BJ (cell line): Measurements from ENCODE around the gene SBF1. TPM values are rescaled to one million over a fixed set of nuclear protein-coding genes. Genes with fewer than 3 reads are reported as not detected.

Experiments used
- CTCF ChIA-PET: fragments of 350-600 bp; formaldehyde crosslinking; extraction: SDS; loops from one replicate; lab custom pipeline; 2021; ENCODE audit warnings: antibody characterized with exemption, inconsistent platforms; lab: Yijun Ruan, JAX
- POLR2A ChIA-PET: fragments of 300-600 bp; sonication (Branson Sonifier 250); formaldehyde crosslinking; extraction: SDS; loops from one replicate; lab custom pipeline; 2021; ENCODE audit warnings: antibody characterized with exemption; lab: Charles Lee
- DNase-seq: peaks from one replicate; pipeline ENCODE4 v3.0.0-alpha.2; 2011; ENCODE audit warnings: low read depth
- H3K27me3 ChIP-seq: 2 replicates; pipeline ENCODE4 v1.6.0; 2011; ENCODE audit warnings: low read length; ENCODE audit not compliant: control insufficient read depth, insufficient read depth
- H3K36me3 ChIP-seq: 2 replicates; pipeline ENCODE4 v1.5.1; 2011; ENCODE audit warnings: low read length; ENCODE audit not compliant: control insufficient read depth, insufficient read depth
- H3K4me3 ChIP-seq: 2 replicates; pipeline ENCODE4 v1.5.1; 2011; ENCODE audit warnings: low read depth, mild to moderate bottlenecking, control low read depth, low read length
- polyA plus RNA-seq: library from polyadenylated mRNA; depleted of rRNA; stranded (reverse); fragments of >200 nt; gene quantifications from 2 replicates; pipeline ENCODE4 v1.2.3, GENCODE V29; 2011
- TF ChIP-seq, protein P1 (sequence below): IDR thresholded peaks from 2 replicates; pipeline ENCODE4 v1.5.1; 2011; ENCODE audit warnings: low read depth, mild to moderate bottlenecking, control low read depth, inconsistent platforms, low read length, moderate library complexity; ENCODE audit not compliant: insufficient read depth

SBF1 gene
- polyA plus RNA-seq, 1 experiment = 34.7 TPM

DNA sequence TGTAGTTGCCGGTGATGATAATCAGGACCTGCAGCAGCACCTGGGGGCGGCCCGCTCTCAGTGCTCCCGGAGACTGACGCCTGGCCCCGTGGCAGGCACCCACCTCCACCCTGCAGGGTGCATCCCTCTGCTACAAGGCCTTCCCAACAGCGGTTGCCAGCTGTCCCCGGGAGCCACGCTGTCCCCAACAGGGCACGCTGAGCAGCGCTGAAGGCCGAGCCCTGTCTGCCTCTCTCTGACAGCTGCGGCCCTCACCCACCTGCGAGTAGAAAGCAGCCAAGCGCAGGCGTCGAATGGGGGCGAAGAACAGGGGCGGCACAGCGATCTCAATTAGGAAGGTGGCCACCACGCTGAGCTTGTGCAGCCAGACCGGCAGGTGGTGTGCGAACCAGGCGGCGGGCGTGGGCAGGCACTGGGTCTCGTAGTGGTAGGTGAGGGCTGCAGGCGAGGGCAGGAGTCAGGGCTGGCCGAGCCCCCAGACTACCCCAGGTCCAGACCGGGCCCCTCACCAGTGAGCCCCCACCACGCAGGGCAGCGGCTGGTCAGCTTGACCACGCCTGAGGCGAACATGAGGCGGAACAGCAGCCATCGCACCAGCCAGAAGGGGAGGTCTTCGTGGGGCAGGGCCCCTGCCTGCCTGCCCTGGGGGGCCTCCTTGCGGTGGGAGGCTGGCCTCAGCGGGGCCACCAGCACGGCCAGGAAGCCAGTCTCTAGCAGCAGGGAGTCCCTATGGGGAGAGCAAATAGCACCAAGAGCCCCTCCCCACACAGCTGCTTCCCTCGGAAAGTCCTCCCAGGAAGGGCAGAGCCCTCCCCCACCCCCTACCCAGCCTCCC lies 31.2 kb upstream of the SBF1 start:
- ChIA-PET POLR2A (no interaction called here), CTCF (interaction anchor here (3.1 kb wide), 1 partner anchor 9 kb away, joined by 13 read pairs; no protein-coding TSS in a partner anchor)
- Histone ChIP-seq H3K36me3 (peaks cover 27% of the 10 kb centered on the region), H3K27me3 (no peaks in the 10 kb centered on the region), H3K4me3 (peak overlapping the region; percentile 99)
- TF ChIP-seq, protein P1, sequence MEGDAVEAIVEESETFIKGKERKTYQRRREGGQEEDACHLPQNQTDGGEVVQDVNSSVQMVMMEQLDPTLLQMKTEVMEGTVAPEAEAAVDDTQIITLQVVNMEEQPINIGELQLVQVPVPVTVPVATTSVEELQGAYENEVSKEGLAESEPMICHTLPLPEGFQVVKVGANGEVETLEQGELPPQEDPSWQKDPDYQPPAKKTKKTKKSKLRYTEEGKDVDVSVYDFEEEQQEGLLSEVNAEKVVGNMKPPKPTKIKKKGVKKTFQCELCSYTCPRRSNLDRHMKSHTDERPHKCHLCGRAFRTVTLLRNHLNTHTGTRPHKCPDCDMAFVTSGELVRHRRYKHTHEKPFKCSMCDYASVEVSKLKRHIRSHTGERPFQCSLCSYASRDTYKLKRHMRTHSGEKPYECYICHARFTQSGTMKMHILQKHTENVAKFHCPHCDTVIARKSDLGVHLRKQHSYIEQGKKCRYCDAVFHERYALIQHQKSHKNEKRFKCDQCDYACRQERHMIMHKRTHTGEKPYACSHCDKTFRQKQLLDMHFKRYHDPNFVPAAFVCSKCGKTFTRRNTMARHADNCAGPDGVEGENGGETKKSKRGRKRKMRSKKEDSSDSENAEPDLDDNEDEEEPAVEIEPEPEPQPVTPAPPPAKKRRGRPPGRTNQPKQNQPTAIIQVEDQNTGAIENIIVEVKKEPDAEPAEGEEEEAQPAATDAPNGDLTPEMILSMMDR = no peak
- DNase-seq = no peak

DNA sequence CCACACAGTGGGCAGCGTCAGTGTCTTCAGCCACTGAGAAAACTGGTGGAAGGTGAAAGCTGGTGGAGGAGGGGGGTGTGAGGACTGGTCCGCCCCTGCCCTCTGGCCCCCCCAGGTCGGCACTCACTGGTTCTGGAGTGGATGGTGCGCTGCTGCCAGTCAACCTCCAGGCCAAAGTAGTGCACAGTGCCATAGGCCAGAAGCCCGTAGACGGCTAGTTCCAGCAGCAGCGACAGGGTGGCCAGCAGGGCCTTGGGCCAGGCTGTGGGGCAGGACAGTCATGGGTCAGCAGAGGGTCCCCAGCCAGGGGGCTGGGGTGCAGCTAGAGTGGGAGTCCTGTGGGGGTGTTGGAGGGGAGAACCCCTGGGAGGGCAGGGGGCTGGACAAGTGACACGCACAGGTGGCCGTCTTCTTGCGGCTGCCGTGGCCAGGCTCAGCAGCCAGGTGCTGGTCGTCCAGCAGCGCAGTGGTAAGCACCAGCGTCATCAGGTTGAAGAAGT lies 30.5 kb upstream of the SBF1 start:
- CTCF ChIA-PET = interaction anchor here (3.1 kb wide), 1 partner anchor 8 kb away, joined by 13 read pairs; no protein-coding TSS in a partner anchor
- TF ChIP-seq, protein P1 = no peak
- DNase-seq = no peak
- POLR2A ChIA-PET = no interaction called here
- Histone ChIP-seq H3K36me3 (peaks cover 27% of the 10 kb centered on the region), H3K4me3 (no peak overlapping the region), H3K27me3 (no peaks in the 10 kb centered on the region)

DNA sequence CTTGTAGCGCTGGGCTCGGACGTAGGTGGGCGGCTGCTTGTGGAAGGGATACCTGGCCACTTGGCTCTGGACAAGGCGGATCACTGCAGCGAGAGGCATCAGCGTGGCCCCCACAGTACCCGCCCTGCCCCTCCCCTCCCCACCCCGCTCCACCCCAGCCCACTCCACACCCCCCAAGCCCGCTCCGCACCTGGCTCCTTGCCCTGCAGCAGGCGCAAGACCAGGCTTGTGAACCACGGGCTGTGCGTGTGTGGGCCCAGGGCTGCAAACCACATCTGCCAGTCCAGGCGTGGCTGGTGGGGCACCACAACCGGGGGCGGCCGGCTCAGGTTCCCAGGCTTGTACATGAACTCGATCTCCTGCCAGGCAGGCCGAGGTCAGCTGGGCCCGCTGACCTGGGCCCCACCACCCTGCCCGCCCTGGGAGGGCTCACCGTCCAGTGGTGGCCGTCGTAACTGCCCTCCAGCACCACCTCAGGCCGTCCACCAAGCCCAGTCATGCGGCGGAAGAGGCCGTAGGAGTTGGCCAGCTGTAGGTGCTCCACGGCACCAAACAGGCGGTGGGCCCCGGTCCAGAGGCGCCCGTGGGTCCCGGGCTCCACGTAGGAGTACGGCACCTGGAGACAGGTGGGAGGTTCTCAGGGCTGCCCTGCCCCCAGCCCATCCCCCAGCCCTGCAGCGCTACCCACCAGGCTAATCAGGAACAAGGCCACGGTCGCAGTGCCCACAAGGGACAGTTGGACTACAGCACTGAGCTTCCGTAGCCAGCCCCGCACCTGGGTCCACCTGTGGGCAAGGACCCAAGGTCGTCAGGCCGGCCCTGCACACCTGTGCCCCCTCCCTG lies 29.8 kb upstream of the SBF1 start:
- Histone ChIP-seq H3K36me3 (peaks cover 27% of the 10 kb centered on the region), H3K27me3 (no peaks in the 10 kb centered on the region), H3K4me3 (no peak overlapping the region)
- DNase-seq = no peak
- ChIA-PET POLR2A (no interaction called here), CTCF (no interaction called here)
- TF ChIP-seq, protein P1 = no peak

DNA sequence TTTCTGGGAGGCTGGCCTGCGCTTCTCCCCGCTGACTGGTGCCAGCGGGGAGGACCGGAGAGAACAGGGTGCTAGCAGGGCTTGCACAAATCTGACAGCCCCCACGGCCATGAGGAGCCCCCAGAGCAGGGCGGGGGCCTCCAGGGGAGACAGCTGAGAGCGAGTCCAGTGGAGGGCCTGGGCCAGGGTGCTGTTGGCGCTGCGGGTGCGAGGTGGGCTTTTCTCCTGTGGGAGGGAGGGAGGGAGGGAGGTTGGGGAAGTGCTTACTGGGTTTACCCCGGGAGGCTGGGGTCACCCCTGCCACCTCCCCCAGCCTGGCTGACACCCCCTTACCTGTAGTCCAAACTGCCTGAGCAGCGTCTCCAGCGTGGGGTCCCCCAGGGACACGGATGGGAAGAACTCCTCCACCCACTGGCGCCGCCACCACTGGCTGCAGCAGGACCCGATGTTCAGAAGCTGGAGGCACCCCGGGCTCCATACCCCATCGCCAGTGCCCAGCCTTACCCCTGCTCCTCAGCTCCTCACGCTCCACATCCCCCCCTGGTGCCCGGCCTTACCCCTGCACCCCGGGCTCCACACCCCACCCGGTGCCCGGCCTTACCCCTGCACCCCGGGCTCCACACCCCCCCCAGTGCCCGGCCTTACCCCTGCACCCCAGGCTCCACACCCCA lies 28.8 kb upstream of the SBF1 start:
- Histone ChIP-seq H3K27me3 (no peaks in the 10 kb centered on the region), H3K36me3 (peaks cover 27% of the 10 kb centered on the region), H3K4me3 (no peak overlapping the region)
- ChIA-PET POLR2A (no interaction called here), CTCF (interaction anchor here (1.0 kb wide), 1 partner anchor 66 kb away, joined by 3 read pairs; no protein-coding TSS in a partner anchor)
- DNase-seq = no peak
- TF ChIP-seq, protein P1 = no peak
